ENCODE data around the gene CASQ1. TPM values are rescaled to one million over a fixed set of nuclear protein-coding genes. Genes with fewer than 3 reads are reported as not detected.
A peak's percentile ranks its signal among the peaks of the same experiment; 100 is the strongest.

CASQ1 gene
- total and polyA plus RNA-seq, 5 donors = 9.5 to 33.3 (median 19.0) TPM

- no peak for ATAC-seq
- Histone ChIP-seq H3K27me3 (ENCODE audit: control insufficient read depth, insufficient read depth) (no peaks in the 10 kb centered on the region), H3K4me3 (ENCODE audit: low read length) (peak overlapping the region; percentile 52), H3K27ac (ENCODE audit: low read length) (peak overlapping the region; percentile 69), H3K9me3 (ENCODE audit: control insufficient read depth, low read length) (no peaks in the 10 kb centered on the region), H3K4me1 (ENCODE audit: control insufficient read depth, insufficient read depth, low read length) (peaks cover 24% of the 10 kb centered on the region)
- WGBS = 23% methylated on average over 7 of the region's 7 CpGs
- intact Hi-C loops (cut with DNase I) = no loop called here
- DNase-seq = no peak
Observed at GRCh38 chr1:160204526-160205241, 14.3 kb downstream of the CASQ1 start.

GRCh38 chr1:160205242-160206035 is 15.1 kb downstream of the CASQ1 start, which contains the start of gene PEA15:
Gene PEA15 (plus strand): TSS chr1:160205384. CDS start chr1:160211545, 6,161 bp downstream.
- Histone ChIP-seq H3K27me3 (ENCODE audit: control insufficient read depth, insufficient read depth) (no peaks in the 10 kb centered on the region), H3K27ac (ENCODE audit: low read length) (peak within 1 kb of the TSS; percentile 84), H3K4me3 (ENCODE audit: low read length) (peak within 1 kb of the TSS; percentile 52), H3K4me1 (ENCODE audit: control insufficient read depth, insufficient read depth, low read length) (peaks cover 30% of the 10 kb centered on the region), H3K9me3 (ENCODE audit: control insufficient read depth, low read length) (no peaks in the 10 kb centered on the region)
- under 1% methylated on average over 76 of the region's 76 CpGs for WGBS
- peak; percentile 81 to 93 (median 93) for DNase-seq
- intact Hi-C loops (cut with DNase I) = no loop called here
- ATAC-seq = peak; percentile 89

- Histone ChIP-seq H3K27me3 (ENCODE audit: control insufficient read depth, insufficient read depth) (no peaks in the 10 kb centered on the region), H3K9me3 (ENCODE audit: control insufficient read depth, low read length) (no peaks in the 10 kb centered on the region), H3K4me3 (ENCODE audit: low read length) (peak overlapping the region; percentile 52), H3K4me1 (ENCODE audit: control insufficient read depth, insufficient read depth, low read length) (peaks cover 34% of the 10 kb centered on the region), H3K27ac (ENCODE audit: low read length) (peak overlapping the region; percentile 59)
- intact Hi-C loops (cut with DNase I) = no loop called here
- 4% methylated on average over 9 of the region's 9 CpGs for WGBS
- DNase-seq (peak; percentile 64 to 75 (median 75)), ATAC-seq (peak; percentile 51 to 76)
Observed at GRCh38 chr1:160206036-160206389, 15.6 kb downstream of the CASQ1 start.

GRCh38 chr1:160206421-160207117 is 16.2 kb downstream of the CASQ1 start:
- peak overlapping the region; percentile 52 for H3K4me3 ChIP-seq (ENCODE audit: low read length)
- peaks cover 36% of the 10 kb centered on the region for H3K4me1 ChIP-seq (ENCODE audit: control insufficient read depth, insufficient read depth, low read length)
- ATAC-seq (no peak), DNase-seq (no peak)
- WGBS = 35% methylated on average over 9 of the region's 9 CpGs
- no peaks in the 10 kb centered on the region for H3K9me3 ChIP-seq (ENCODE audit: control insufficient read depth, low read length)
- peak overlapping the region; percentile 59 for H3K27ac ChIP-seq (ENCODE audit: low read length)
- H3K27me3 ChIP-seq (ENCODE audit: control insufficient read depth, insufficient read depth) = no peaks in the 10 kb centered on the region
- intact Hi-C loops (cut with DNase I) = no loop called here

- intact Hi-C loops (cut with DNase I) = no loop called here
- 72% methylated on average over 4 of the region's 4 CpGs for WGBS
- Histone ChIP-seq H3K4me1 (ENCODE audit: control insufficient read depth, insufficient read depth, low read length) (peaks cover 36% of the 10 kb centered on the region), H3K4me3 (ENCODE audit: low read length) (no peak overlapping the region), H3K27ac (ENCODE audit: low read length) (peak overlapping the region; percentile 59), H3K9me3 (ENCODE audit: control insufficient read depth, low read length) (no peaks in the 10 kb centered on the region), H3K27me3 (ENCODE audit: control insufficient read depth, insufficient read depth) (no peaks in the 10 kb centered on the region)
- no peak for ATAC-seq
- no peak for DNase-seq
Observed at GRCh38 chr1:160207118-160207650, 16.8 kb downstream of the CASQ1 start.

GRCh38 chr1:160207771-160208556 is 17.6 kb downstream of the CASQ1 start:
- 47% methylated on average over 9 of the region's 9 CpGs for WGBS
- ATAC-seq (peak; percentile 5 to 40), DNase-seq (peak; percentile 45 to 71 (median 69))
- H3K9me3 ChIP-seq (ENCODE audit: control insufficient read depth, low read length) = no peaks in the 10 kb centered on the region
- no peak overlapping the region for H3K4me3 ChIP-seq (ENCODE audit: low read length)
- intact Hi-C loops (cut with DNase I) = no loop called here
- no peaks in the 10 kb centered on the region for H3K27me3 ChIP-seq (ENCODE audit: control insufficient read depth, insufficient read depth)
- H3K4me1 ChIP-seq (ENCODE audit: control insufficient read depth, insufficient read depth, low read length) = peaks cover 36% of the 10 kb centered on the region
- peak overlapping the region; percentile 71 for H3K27ac ChIP-seq (ENCODE audit: low read length)

GRCh38 chr1:160208557-160209320 is 18.4 kb downstream of the CASQ1 start:
- no peak overlapping the region for H3K4me3 ChIP-seq (ENCODE audit: low read length)
- H3K4me1 ChIP-seq (ENCODE audit: control insufficient read depth, insufficient read depth, low read length) = peaks cover 36% of the 10 kb centered on the region
- ATAC-seq = no peak
- intact Hi-C loops (cut with DNase I) = no loop called here
- no peaks in the 10 kb centered on the region for H3K9me3 ChIP-seq (ENCODE audit: control insufficient read depth, low read length)
- 50% methylated on average over 6 of the region's 6 CpGs for WGBS
- H3K27ac ChIP-seq (ENCODE audit: low read length) = peak overlapping the region; percentile 71
- no peak for DNase-seq
- H3K27me3 ChIP-seq (ENCODE audit: control insufficient read depth, insufficient read depth) = no peaks in the 10 kb centered on the region

- intact Hi-C loops (cut with DNase I) = loop anchor here in 1 of 4 donors (10.0 kb wide), 1 partner anchor 105 kb away; no protein-coding TSS in a partner anchor
- 28% methylated on average over 7 of the region's 7 CpGs for WGBS
- H3K27me3 ChIP-seq (ENCODE audit: control insufficient read depth, insufficient read depth) = no peaks in the 10 kb centered on the region
- DNase-seq (peak in 2 of 3 donors; percentile 81 to 82), ATAC-seq (peak; percentile 29 to 59)
- H3K4me1 ChIP-seq (ENCODE audit: control insufficient read depth, insufficient read depth, low read length) = peaks cover 36% of the 10 kb centered on the region
- peak overlapping the region; percentile 47 for H3K27ac ChIP-seq (ENCODE audit: low read length)
- H3K9me3 ChIP-seq (ENCODE audit: control insufficient read depth, low read length) = no peaks in the 10 kb centered on the region
- H3K4me3 ChIP-seq (ENCODE audit: low read length) = no peak overlapping the region
Observed at GRCh38 chr1:160209321-160210046, 19.1 kb downstream of the CASQ1 start.

- peak overlapping the region; percentile 14 for H3K27ac ChIP-seq (ENCODE audit: low read length)
- H3K9me3 ChIP-seq (ENCODE audit: control insufficient read depth, low read length) = no peaks in the 10 kb centered on the region
- 44% methylated on average over 5 of the region's 5 CpGs for WGBS
- no peak for ATAC-seq
- intact Hi-C loops (cut with DNase I) = loop anchor here in 1 of 4 donors (10.0 kb wide), 1 partner anchor 106 kb away; no protein-coding TSS in a partner anchor
- H3K4me3 ChIP-seq (ENCODE audit: low read length) = no peak overlapping the region
- H3K4me1 ChIP-seq (ENCODE audit: control insufficient read depth, insufficient read depth, low read length) = peaks cover 36% of the 10 kb centered on the region
- H3K27me3 ChIP-seq (ENCODE audit: control insufficient read depth, insufficient read depth) = no peaks in the 10 kb centered on the region
- peak in 1 of 3 donors; percentile 61 for DNase-seq
Observed at GRCh38 chr1:160210561-160210960, 20.2 kb downstream of the CASQ1 start.
